Epidermal melanocyte (primary cell): ENCODE measurements around the gene ZBTB16.

ENCODE experiments used
- DNase-seq: peaks from one replicate; pipeline ENCODE4 v3.0.0; 2011; ENCODE audit warnings: low spot score; ENCODE audit not compliant: insufficient read length

ZBTB16 gene

DNA sequence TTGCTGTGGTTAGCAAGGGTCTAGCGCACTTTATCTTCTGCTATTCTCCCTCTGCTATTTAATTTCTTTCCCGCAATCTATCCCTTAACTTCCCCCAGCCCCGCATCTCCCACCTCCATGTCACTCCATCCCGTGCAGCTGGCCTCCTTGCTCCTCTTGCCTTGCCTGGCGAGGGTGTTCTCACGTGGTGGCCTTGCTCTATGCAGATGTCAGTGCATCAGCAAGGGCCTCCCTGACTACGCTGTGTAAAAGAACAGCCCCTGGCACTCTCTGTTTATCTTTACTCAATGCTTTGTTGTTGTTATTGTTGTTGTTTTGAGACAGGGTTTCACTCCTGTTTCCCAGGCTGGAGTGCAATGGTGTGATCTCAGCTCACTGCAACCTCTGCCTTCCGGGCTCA, 122.2 kb downstream of the ZBTB16 start:
- DNase-seq, result no peak

DNA sequence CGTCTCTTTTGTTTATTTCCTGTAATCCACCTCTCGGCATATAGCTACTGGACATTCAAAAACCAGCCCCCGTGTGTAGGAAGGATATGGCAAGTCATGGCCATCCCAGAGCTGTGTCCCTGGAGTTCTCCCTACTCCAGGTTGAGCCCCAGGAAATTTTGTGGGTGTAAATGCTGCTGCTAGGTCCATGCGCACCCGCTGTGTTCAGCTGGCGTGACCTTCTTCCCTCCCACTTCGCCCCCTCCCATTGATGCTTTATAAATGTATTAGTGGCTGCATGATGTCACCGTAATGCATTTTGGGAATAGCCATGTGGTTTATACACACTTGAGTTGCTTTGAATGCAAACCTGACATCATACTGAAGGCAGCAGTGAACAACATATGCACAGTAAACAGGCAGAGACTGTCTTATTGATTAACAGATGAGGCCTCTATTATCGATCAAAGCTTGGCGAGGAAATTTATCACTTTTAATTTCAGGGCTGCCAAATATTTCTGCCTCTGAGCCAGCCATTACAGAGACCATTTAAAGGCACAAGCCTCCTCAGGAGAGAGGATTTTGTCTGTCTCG, 123.0 kb downstream of the ZBTB16 start:
- DNase-seq, result no peak

DNA sequence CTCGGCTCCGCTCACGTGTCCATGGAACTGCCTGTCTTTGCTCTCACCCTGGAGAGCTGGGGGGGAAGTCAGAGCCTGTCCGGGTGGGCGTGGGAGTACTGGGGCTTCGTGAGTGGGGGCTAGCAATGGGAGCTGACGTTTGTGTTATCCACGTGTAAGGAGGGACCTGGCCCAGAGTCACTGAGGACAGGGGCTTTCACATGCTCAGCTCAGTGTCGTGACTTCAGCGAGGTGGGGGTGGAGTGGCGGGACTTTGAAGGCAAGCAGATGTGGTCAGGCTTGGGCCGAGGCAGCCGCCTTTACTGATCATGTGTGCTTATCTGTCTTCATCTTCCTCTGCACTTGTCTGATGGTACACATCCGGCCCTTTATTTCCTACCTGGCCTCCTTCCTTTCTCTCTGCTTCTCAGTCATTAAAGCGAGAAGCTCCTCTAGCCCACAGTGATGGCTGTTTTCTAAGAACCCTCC, 123.6 kb downstream of the ZBTB16 start:
- no peak for DNase-seq

DNA sequence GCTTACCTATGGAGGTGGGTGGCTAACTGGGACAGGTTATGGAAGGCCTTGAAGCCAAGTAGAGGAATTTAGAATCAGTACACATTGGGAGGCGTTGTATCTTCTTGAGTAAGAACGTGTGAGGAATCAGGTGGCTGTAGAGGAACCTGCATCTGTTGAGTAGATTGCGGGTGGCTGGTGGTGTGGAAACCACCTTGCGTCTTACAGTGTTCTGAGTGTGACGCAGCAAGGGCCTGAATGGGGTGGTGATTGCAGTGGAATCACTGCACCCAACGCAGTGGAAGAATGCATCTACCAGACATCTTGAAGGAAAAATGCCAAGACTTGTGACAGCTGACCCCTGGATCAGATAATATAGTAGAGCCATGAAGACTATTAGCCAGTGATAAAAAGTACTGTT, 125.9 kb downstream of the ZBTB16 start:
- DNase-seq, result no peak

DNA sequence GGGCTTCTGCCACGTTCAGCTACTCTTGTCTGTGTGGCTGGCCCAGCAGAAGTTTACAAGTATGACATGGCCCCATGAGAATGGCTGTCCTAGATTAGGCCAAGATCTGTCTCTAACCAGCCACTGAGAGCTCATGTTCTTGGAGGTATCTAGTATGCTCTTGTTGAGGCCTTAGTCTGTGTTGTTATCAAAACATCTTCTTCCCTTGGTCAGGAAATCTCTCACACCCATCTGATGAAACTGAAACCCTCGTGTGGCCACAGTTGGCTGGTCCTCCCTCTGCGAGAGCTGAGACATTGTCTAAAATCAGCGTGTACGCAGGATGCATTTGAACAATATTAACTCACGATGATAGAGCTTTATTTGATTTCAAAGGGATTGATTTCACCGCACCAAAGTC, 127.7 kb downstream of the ZBTB16 start:
- no peak for DNase-seq

DNA sequence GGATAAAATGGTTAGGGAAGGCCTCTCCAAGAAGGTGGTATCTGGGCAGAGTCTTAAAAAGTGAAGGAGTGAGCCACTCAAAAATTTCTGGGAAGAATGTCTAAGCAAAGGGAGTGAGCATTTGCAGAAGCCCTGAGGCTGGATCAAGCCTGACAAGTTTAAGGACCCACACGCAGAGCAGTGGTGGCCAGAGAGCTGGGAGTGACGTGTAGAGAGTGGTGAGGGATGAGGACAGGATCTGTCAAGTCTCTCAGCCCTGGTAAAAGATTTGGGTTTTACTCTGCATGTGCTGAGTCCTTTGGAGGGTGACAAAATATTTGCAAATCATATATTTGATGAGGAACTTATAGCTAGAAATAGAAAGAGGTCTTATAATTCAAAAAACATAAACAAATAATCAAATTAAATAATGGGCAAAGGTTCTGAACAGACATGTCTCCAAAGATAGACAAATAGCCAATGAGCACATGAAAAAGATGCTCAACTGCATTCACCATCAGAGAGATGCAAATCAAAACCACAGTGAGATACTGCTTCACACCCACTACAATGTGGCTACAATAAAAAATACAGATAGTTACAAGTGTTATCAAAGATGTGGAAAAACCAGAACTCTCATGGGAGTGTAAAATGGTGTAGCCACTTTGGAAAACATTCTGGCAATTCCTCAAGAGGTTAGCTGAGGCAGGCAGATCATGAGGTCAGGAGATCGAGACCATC, 129.5 kb downstream of the ZBTB16 start:
- no peak for DNase-seq

DNA sequence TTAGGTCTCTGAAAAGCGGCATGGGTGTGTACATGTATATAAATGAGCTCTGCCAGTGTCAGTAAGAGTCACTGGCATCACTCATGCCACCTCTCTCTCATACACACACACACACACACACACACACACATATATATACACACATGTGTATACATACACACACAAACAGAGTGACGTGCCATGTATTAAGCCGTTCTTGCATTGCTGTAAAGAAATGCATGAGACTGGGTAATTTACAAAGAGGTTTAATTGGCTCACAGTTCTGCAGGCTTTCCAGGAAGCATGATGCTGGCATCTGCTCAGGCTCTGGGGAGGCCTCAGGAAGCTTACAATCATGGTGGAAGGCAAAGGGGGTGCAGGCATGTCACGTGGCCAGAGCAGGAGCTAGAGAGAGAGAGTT, 131.1 kb downstream of the ZBTB16 start:
- DNase-seq, result no peak

DNA sequence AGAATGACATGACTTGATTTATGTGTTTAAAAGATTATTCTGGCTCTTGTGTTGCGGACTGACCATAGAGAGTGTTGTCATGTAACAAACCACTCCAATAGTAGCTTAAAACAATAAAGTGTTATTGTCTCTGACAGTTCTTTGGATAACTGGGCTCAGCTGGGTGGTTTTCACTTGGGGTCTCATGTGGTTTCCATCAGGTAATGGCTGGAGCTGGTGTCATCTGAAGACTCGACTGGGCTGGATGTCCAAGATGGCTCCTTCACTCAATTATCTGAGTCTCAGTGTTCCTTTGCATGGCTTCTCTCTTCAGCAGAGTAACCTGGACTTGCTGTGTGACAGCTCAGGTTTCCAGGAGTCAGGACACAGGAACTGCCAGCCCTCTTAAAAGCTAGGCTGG, 132.4 kb downstream of the ZBTB16 start:
- no peak for DNase-seq

DNA sequence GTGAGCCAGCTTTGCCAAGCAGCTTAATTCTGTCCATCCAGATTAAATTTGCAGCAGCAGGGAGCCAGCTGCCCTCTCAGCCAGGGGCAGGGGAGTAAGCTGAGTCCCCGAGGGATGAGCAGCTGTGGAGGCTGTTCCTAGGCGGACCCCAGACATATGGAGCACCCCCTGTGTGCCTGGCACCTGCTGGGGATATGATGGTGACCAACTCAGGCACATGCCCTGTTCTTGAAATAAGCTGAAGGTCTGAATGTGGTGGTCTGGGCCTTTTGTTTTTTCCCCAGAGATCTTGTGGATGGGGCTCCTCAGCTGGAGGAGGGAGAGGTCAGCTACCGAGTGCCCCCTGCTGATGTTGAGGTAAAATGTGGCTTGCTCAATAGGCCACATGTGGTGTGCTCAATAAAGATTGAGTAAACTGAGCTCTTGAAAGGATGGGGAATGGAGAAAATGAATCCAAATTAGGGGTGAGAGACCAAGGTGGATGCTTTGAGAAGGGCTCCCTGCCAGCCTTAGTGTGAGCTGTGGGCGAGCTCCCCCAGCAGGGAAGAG, 133.4 kb downstream of the ZBTB16 start:
- no peak for DNase-seq

DNA sequence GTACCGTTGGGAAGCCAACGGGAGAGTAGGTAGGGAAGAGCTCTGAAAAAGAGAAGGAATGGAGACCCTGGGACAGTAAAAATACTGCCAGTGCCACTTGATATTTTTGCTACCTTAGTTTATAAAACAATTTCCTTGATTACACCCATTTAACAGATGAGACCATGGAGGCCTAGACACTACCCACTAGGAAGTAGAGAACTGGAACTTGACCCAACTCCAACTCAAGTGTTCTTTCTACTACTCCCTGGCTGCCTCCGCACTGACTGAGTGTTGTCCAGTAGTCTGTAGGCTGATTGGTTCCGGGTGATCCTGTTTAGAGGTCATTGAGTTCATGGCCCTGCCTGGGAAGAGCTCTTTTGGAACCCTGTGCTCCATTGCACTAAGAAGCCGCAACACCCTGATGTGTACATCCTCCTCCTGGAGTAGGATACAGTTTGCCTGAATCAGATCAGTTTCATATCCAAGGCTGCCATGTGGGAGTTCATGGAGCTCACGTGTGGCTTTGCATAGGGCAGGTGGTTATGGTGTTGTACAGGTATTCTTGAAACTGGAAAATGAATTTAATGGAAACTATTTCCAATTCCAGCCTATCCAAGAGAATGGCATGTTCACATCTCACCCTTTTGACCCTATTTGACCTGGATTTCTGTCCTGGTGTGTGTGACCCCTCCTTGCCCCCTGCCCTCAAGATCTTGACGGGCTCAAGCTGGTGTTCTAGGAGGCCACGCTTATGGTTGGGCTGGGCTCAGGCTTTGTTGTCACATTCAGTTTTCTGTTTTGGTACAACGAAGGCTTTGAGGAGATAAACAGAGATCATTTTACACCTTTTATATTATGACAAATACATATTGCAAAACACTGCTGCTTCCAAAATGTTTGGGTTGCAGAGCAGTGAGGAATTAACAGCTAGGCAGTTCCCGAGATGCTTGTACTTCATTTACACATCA, 134.5 kb downstream of the ZBTB16 start:
- DNase-seq, result no peak

DNA sequence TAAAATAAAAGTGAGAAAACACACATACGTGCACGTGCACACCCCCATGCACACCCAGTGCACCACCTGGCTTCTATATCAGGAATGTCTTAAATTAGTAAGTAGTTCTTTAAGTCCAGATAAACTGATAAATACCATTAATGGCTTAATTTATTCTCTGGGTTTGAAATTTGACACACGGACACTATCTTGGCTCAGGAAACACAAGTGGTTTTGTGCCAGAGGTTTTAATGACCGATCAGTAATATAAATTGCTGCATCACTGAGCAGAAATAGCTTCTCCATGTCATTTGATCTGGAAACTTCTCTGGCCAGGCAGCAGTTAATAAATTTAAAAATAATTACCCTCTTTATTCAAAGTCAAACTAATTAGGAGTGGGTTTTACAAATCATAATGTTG, 135.2 kb downstream of the ZBTB16 start:
- DNase-seq, result no peak

DNA sequence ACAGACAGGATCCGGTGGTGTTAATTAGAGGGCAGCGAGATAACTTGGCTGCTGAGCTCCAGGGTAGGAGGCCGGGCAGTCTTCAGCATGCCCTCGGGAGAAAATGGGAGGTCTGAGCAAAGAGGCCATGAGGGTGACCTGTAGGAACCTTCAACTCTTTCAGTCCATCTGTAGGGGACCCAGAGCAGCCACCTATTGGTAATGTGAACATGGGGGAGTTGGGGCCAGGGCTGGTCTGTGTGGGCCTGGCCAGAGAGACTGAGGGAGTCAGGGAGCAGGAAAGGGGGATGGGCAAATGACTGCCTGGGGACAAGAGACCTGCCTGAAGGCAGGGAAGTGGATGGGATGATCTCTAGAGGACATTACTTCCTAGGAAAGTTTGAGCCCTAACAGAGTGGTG, 135.6 kb downstream of the ZBTB16 start:
- DNase-seq, result no peak

DNA sequence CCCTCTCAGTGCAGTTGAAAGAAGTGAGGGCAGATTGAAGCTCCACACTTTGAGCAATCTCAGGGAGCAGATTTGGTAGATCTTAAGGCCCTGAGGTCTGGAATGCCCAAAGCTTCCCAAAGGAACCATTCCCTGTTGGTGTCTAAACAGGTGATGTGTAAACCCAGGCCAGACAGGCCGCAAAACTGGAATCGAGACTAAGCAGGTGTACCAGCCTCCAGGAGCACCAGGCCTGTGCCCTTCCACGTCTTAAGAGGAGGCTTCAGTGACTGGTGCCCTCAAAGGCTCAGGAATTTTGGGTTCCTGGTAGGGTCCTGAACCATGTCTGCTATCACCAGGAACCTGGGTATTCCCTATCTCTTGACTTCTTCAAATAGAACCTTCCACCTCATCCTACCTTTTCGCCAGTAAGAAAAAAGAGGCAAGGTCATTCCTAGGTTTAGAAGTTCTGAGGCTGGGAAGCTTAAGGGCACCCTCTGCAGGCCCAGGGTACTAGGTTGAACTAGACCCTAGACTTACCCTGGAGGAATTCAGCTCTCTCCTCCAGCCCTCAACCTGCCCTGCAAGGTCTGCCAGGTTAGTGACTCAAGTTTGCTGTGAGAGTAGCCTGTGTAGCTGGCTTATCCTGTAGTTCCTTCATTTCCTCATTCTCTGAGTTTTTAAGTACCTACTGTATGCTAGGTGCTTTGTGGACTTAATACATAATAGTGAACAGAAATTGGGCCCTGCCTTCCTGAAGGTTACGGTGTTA, 136.6 kb downstream of the ZBTB16 start:
- no peak for DNase-seq

DNA sequence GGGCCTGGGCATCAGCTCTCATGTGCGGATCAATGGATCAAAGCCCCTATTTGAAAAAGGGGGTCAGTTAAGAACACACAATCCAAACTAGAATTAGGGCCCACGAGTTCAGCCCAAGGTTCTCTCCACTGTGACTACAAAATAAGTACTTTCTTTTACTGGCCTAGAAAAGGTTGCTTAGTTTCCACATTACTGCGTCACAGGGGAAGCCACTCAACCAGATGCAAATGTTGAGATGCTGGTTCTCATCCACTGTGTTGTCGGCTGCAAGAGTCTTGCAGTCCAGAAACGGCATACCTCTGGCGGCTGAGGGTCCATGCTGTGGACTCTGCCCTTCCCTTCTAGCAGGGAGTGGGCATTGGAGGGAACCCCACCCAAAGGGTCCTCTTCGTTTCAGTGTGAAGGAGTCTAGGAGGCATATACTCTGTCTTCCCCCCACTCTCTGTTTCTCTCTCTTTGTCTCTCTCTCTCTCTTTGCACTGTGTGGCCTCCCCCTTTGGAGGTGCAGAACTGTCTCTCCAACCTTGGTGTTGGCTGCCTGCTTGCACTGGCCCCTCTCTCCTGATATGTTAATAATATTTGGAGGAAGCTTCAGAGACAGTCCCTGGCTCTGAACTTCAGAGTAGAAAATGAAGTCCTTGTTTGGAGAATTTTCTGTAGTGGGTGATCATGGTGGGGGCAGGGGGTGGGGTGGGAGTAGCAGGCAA, 137.6 kb downstream of the ZBTB16 start:
- DNase-seq, result no peak

DNA sequence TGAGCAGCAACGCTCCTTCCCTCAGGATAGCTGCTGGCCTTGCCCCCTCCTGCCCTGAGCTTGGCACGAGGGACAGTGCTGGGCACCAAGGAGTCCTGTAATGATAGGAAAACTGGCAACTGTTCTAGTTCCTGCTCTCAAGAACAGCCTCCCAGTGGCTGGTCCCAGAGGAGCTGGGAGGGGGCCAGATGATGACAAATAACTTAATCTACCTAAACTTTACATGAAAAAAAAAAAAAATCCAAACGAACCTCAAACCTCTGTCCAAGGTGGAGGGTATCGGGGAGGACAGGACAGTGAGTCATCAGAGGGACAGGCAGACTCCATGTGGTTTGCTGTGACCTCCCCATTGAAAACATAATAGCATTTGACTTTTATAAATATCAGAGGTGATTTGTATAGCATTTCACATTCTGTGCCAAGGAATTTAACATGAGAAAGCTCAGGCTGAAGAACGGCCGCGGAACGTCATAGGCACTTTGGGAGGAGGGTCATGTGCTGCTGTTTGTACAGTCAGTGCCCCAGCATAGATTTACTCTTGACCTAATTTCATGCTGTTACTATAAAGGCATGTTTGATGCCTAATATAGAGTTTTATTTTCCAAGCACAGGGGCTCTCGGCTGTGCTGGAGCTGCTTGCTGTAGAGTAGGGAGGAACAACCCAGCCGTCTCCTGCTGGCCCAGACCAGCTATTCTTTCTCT, 138.4 kb downstream of the ZBTB16 start:
- DNase-seq, result peak; percentile 81

DNA sequence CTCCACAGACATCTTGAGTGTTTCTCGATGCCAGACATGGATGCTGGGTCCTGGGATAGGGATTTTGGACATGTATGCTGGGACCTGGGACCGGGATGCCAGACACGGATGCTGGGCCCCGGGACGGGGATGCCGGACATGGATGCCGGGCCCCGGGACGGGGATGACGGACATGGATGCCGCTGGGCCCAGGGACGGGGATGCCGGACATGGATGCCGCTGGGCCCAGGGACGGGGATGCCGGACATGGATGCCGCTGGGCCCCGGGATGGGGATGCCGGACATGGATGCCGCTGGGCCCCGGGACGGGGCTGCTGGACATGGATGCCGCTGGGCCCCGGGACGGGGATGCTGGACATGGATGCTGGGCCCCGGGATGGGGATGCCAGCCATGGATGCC, 139.5 kb downstream of the ZBTB16 start:
- no peak for DNase-seq

DNA sequence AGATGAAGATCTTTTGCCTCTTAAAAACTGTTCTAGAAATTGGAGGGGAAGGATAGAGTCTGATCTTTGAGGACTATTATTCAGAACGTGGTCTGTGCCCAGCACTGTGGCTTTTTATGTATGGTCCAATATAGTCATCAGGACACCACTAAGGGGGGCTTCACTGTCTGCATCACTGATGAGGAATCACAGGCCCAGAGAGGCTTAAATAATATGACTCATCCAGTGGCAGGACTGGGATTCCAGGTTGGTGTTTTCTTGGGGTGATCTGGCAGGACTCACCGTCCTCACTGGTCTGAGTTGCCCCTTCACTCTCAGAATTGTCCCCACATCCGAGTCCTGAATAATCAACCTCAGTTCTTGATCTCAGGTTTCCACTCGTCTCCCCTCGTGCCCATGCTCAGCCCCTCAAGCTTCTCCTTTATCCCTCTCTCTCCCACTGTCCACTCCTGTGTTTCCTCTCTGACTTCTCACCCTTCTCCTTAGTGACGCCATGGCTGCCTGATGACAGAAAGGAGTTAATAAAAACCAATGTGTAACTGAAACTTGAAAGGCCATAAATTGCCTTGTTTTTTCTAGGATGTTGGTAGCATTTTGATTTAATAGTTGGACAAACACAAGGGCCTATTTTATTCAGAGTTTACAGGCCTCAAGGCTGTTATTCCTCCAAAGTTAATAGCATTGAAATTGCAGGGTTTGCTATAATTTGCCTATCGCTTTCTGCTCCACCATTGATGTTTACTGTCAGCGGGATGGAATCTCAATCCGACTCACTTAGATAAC, 141.0 kb downstream of the ZBTB16 start:
- DNase-seq, result no peak

DNA sequence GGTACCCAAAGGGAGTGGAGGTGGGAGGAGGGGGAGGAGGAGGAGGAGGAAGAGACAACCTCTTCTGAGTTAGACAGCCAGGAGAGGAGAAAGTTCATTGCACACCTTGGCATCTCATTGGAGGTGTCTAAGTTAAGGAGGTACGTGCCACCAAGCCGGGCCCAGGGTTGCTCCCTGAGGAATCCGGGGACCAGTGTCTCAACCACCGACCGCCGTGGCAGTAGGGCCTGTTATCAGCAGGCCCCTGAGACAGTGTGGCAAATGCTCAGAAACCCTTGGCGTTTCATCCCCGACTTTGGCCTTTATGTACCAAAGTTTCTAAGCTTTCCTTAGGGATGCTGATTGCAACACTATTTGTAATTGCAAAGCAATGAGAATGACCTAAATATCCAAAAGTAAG, 141.7 kb downstream of the ZBTB16 start:
- no peak for DNase-seq

DNA sequence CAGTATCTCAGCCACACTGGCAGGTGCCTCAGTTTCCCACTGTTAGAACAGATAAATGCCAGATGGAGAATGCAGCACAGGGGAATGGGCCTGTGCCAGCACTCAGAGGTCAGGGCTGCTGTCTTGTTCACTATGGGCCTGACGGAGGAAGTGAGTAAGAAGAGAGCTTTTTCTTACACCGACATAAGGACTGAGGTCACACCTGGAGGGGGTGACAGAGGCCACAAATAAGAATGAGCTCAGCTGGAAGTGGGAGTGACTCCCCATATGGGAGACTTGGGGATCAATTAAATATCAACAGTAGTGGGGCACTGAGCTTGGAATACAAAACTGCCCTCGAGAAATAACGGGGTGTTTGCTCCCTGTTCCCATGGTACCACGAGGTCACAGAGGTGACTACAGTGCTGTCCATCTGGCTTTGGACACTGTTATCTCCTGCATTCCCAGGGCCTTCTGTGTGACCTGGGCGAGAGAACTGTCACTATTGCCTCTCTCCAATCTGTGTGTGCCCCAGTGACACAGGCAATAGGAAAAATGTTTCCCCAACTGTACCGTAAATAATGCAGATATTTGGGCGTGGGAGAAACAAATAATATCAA, 142.6 kb downstream of the ZBTB16 start:
- DNase-seq, result no peak
